HG03060 (cell line): ENCODE measurements around the gene RFK.
A peak's percentile ranks its signal among the peaks of the same experiment; 100 is the strongest.
"Not testable (repeated sequence)": the region's sequence is repeated elsewhere in the genome, so short reads cannot be mapped to it uniquely, and the experiment has no call there.

Source experiments
- ATAC-seq: cut with Tn5 transposase; IDR thresholded peaks from one replicate; pipeline ENCODE4 v1.9.1; 2021; ENCODE audit warnings: low read depth, moderate number of reproducible peaks; ENCODE audit not compliant: unreplicated experiment

The RFK gene

GRCh38 chr9:76373173-76373783 is 20.9 kb downstream of the RFK start:
- no peak for ATAC-seq

- no peak for ATAC-seq
Observed at GRCh38 chr9:76372336-76372735, 21.9 kb downstream of the RFK start.

DNA sequence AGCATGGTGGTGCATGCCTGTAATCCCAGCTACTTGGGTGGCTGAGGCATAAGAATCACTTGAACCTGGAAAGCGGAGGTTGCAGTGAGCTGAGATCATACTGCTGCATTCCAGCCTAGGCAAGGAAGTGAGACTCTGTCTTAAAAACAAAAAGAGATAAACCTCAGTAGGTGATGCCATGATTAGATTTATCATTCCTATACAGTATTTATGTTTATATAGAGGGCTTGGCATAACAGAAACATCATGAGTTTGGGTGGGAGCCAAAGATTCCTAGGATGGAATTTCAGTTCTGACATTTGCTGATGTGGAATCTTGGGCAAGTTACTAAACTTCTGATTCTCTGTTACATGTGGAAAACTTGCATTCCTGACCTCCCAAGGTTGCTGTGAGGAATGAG is 22.3 kb downstream of the RFK start:
- ATAC-seq, result no peak

- ATAC-seq, result no peak
Observed at GRCh38 chr9:76370396-76371023, 23.7 kb downstream of the RFK start.

DNA sequence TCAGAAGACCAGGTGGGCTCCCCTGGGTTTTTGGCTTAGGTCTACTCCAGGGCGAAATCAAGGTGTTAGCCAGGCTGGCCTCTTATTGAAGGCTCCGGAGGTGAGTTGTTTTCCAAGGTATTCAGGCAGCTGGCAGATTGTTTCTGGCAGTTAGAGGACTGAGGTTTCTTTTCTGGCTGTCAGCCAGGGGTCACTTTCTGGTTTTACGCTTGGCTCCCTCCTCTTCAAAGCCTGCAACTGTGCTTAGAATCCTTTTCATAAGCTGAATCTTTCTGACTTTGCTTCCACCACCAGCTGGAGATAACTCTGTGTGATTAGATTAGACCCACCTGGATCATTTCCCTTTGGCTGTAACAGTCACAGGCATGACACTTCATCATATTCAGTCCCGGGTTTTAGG is 24.6 kb downstream of the RFK start:
- peak; percentile 68 for ATAC-seq

- ATAC-seq, result no peak
Observed at GRCh38 chr9:76366275-76366674, 28.0 kb downstream of the RFK start.

- ATAC-seq, result no peak
Observed at GRCh38 chr9:76365028-76365427, 29.2 kb downstream of the RFK start.

DNA sequence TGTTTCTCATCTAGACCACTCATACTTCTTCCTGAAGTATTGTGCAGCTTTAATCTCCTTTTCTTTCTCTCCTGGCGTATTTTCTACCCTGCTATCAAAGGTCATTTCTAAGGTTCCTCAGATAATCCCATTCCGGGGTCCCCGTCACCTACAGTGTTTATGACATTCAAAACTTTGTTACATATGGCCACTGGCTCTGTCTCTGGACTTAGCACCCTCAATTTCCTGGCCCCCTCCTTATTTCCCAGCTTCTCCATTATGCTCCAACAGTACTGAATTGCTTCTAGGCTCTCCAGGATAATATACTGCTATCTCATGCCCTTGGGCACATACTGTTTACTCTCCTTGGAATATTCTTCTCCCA is 31.2 kb downstream of the RFK start:
- no peak for ATAC-seq

DNA sequence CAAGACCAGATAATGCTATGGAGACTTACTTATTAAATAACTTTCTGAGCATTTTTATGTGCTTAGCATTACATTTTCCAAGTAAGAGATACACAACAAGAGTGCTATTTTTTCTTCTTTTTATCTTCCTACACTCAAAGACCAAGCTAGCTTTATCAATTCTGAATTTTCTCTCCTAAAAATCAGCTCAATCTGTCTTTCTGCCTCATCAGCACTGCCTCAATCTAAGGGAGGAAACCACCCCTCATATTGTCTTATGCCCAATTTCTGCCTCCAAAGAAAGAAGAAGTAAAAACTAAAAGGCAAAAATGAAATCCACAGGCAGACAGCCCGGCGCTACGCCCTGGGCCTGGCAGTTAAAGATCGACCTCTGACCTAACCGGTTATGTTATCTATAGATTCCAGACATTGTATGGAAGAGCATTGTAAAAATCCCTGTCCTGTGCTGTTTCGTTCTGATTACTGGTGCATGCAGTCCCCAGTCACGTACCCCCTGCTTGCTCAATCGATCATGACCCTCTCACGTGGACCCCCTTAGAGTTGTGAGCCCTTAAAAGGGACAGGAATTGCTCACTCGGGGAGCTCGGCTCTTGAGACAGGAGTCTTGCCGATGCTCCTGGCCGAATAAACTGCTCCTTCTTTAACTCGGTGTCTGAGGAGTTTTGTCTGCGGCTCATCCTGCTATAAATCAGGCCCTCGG is 31.7 kb downstream of the RFK start:
- not testable (repeated sequence) for ATAC-seq

DNA sequence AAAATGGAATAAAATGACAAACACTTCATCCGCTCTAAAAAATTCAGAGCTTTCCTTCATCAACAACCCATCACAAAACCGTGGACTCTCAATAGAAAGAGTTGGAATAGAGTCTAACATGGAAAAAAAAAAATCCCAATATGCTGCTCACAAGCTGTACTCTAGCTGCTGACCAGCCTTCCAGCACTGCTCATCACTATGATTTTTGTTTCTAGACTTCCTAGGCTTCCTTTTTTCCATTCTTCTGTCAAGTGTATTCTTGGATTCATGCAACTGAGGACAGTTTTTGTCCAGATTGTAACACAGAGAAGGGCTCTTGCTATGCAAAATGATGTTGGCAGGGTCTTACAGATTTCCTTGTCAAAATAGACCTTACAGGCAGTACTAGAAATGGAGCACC is 34.5 kb downstream of the RFK start:
- ATAC-seq, result no peak

- no peak for ATAC-seq
Observed at GRCh38 chr9:76359365-76359764, 34.9 kb downstream of the RFK start.

DNA sequence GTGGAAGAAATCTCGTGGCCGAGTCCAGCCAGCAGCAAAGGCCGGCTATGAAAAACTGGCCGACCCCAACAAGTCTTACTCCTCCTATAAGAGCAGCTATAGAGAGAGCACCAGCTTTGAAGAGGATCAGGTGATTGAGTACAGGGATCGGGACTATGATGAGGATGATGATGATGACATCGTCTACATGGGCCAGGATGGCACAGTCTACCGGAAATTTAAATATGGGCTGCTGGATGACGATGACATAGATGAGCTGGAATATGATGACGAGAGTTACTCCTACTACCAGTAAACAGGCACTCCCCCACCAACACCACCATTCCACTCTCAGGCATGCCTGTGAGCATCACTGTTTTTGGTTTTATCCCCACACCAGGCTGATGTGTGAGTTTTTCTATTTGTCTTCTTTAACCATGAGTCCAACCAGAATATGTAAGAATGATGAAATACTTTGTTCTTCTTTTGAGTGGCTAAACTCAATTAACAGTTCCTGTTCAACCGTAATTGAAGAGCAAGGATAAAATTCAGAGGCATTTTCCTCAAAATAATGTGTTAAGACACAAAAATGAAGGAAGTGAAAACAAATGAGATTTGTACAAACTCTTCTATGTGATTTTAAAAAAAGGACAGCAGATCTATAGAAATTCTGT is 35.5 kb downstream of the RFK start:
- no peak for ATAC-seq

DNA sequence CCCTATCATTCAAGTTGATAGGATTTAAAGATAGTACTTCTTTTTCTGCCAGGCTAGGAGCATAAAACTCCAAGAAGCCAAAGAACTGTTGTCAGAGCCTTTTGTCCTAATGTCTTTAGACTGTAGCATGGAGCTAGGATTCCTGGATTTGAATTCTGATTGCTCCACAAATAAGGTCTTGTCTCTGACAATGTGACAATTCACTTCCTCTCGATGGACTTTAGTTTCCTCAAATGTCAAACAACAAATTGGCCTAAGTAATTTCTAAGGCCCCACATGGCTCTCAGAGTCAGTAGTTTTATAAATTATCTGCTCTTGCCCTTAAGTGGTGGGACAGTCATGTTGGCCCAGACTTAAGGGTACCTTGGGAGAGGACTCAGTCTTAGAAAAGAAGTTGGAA is 36.7 kb downstream of the RFK start:
- no peak for ATAC-seq

GRCh38 chr9:76355886-76356285 is 38.3 kb downstream of the RFK start:
- ATAC-seq, result no peak

- no peak for ATAC-seq
Observed at GRCh38 chr9:76354221-76354620, 40.0 kb downstream of the RFK start.

DNA sequence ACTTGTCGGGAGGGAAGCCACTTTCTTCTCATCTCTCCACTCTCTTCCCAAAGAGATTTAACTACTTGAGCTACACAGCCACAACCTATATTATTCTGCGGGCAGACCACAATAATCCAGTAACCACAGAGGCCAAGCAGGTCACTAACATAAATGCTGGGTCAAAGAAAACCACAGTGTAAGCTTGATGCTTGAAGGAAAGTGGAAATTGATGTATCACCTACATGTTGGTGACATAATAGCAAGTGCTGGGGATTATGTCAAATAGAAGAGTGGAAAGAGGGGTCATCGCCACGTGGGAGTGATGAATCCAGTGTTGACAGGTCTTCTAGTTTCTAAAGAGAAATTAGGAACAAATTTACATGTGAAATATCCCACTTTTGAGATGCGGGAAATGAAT is 40.9 kb downstream of the RFK start:
- no peak for ATAC-seq

- ATAC-seq, result no peak
Observed at GRCh38 chr9:76352026-76352620, 42.1 kb downstream of the RFK start.

DNA sequence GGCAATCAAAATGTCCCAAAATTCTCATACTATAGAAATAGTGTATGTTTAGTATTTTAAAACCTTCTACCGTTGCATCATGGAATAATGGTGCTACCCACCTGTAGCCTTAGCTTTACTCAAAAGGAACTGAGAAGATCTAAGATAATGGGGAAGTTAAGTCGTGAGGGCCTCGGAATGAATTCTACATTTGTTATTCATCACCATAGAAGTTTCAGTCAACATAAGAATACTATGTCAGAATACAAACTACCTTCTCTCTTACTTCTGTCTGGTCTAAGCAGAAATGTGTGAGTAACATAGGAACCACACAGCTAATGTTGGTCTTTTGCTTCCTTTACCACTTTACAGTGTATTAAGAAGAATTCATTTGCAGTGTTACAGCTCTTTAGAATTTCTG is 43.2 kb downstream of the RFK start:
- no peak for ATAC-seq

DNA sequence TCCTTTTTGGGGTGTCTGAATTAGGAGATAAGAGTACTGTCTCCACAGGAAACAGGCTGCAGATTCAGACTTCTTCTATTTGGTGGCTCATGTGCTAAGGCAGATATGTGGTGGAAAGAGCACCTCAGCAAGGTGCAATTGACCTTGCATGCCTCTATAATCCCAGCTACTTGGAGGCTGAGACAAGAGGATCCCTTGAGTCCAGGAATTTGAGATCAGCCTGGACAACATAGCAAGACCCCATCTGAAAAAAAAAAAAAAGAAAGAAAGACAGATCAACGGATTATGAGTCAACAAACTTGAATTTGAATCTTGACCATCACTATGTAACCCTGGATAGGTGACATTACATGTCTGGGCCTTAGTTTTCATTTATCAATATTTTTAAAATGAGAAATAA is 44.4 kb downstream of the RFK start:
- no peak for ATAC-seq

- ATAC-seq, result no peak
Observed at GRCh38 chr9:76342858-76343257, 51.4 kb downstream of the RFK start.

GRCh38 chr9:76342201-76342600 is 52.0 kb downstream of the RFK start:
- no peak for ATAC-seq
